ENCODE measurements around the gene ARIH2. TPM values are rescaled to one million over a fixed set of nuclear protein-coding genes. Genes with fewer than 3 reads are reported as not detected.

ARIH2 gene
- total and polyA plus RNA-seq, 9 of the 15 experiments (the other 6 are each of a cell fraction or from before 2014, with no cell fraction given), result 27.0 to 120 (median 108) TPM

- TF ChIP-seq IRF9 (tag; IDR thresholded peaks at IDR 0.05) (no peak), CEBPZ (IDR thresholded peaks at IDR 0.05; ENCODE audit: borderline replicate concordance, low read depth, low read length) (no peak), MEF2A (IDR thresholded peaks at IDR 0.05; ENCODE audit: control insufficient read depth, low read depth, low read length) (no peak), XRCC3 (IDR thresholded peaks at IDR 0.05) (no peak), SOX6 (IDR thresholded peaks at IDR 0.05) (peak; percentile 16; the same call in 1 of the 2 replicates), HDAC8 (tag; IDR thresholded peaks at IDR 0.05) (no peak)
- TF ChIP-seq, protein P1, sequence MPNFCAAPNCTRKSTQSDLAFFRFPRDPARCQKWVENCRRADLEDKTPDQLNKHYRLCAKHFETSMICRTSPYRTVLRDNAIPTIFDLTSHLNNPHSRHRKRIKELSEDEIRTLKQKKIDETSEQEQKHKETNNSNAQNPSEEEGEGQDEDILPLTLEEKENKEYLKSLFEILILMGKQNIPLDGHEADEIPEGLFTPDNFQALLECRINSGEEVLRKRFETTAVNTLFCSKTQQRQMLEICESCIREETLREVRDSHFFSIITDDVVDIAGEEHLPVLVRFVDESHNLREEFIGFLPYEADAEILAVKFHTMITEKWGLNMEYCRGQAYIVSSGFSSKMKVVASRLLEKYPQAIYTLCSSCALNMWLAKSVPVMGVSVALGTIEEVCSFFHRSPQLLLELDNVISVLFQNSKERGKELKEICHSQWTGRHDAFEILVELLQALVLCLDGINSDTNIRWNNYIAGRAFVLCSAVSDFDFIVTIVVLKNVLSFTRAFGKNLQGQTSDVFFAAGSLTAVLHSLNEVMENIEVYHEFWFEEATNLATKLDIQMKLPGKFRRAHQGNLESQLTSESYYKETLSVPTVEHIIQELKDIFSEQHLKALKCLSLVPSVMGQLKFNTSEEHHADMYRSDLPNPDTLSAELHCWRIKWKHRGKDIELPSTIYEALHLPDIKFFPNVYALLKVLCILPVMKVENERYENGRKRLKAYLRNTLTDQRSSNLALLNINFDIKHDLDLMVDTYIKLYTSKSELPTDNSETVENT (CRISPR knock-in tag; IDR thresholded peaks at IDR 0.05), result peak; percentile 99
Observed at GRCh38 chr3:49021813-49022687, 103.4 kb downstream of the ARIH2 start, which contains the start of gene NDUFAF3 (continued).
